ENCODE results near the gene DUSP8. TPM values are rescaled to one million over a fixed set of nuclear protein-coding genes. Genes with fewer than 3 reads are reported as not detected.
"Not testable (repeated sequence)": the region's sequence is repeated elsewhere in the genome, so short reads cannot be mapped to it uniquely, and the experiment has no call there.

DUSP8 gene
- total and polyA plus RNA-seq, 2 donors (not counting 1 experiment from before 2014, with no cell fraction given), result 4.3 to 7.2 TPM

DNA sequence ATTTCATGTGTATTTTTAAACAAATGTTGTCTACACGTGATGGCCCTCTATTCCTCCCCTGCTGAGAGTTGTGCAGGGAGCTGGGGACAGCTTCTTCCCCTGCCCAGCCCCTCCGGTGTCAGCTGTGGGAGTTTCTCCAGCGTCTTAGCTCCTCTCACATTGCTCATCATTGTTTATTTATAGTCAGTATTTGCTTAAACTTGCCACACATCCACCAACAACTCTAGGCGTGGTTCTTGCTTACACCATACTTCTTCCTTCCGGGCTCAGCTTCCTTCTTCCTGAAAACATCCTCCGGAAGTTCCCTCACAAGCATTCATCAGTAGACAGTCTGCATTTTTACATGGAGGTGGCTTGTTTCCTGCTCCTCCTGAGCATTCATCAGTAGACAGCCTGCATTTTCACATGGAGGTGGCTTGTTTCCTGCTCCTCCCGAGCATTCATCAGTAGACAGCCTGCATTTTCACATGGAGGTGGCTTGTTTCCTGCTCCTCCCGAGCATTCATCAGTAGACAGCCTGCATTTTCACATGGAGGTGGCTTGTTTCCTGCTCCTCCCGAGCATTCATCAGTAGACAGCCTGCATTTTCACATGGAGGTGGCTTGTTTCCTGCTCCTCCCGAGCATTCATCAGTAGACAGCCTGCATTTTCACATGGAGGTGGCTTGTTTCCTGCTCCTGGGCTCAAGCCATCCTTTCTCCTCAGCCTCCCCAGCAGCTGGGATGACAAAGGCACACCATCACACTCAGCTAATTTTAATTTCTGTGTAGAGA is 17.3 kb upstream of the DUSP8 start:
- CTCF ChIA-PET, result interaction anchor here (1.2 to 2.8 kb wide), 5 partner anchors 11 to 387 kb away, joined by 3 to 18 read pairs (median 7); no protein-coding TSS in a partner anchor
- peak overlapping the region; percentile 85 for H3K27ac Mint-ChIP-seq
- H3K4me1 ChIP-seq (ENCODE audit: control insufficient read depth in 2 of 2, insufficient read depth in 2 of 2, low read length in 2 of 2), result peaks cover 8 to 27% of the 10 kb centered on the region in 2 donors
- H3K27me3 ChIP-seq (replicated peaks in 1 of 4; ENCODE audit: control extremely low read depth in 1 of 4, control insufficient read depth in 3 of 4, insufficient read depth in 4 of 4, low read length in 3 of 4), result peaks cover 0 to 18% (median 1%) of the 10 kb centered on the region in 4 experiments
- WGBS (ENCODE audit: insufficient coverage), result 26% methylated on average over 2 of the region's 10 CpGs
- POLR2A ChIA-PET, result interaction anchor here (1.0 kb wide), 2 partner anchors 15 to 16 kb away, joined by 4 to 7 read pairs; no protein-coding TSS in a partner anchor
- H3K4me1 Mint-ChIP-seq, result peaks cover 19% of the 10 kb centered on the region
- H3K4me3 ChIP-seq (ENCODE audit: control extremely low read depth in 1 of 5, extremely low read depth in 1 of 5, insufficient read depth in 1 of 5, low read depth in 2 of 5, low read length in 4 of 5), result peak overlapping the region in 1 of 5 experiments; percentile 29
- H4K20me1 ChIP-seq (ENCODE audit: control insufficient read depth, insufficient read depth, low read length, poor library complexity, severe bottlenecking); H3K9me3 Mint-ChIP-seq (ENCODE audit: insufficient read depth); intact Hi-C loops (cut with micrococcal nuclease); H3K79me2 ChIP-seq (ENCODE audit: control insufficient read depth, insufficient read depth, low read length); H3K36me3 ChIP-seq (replicated peaks in 1 of 2; ENCODE audit: control extremely low read depth in 1 of 2, control insufficient read depth in 1 of 2, extremely low read depth in 1 of 2, insufficient read depth in 2 of 2, low read length in 1 of 2): not testable (repeated sequence)
- peaks cover 0 to 24% (median 0%) of the 10 kb centered on the region in 3 donors for H3K9me3 ChIP-seq (ENCODE audit: control extremely low read depth in 1 of 3, control insufficient read depth in 2 of 3, insufficient read depth in 1 of 3, low read length in 2 of 3)
- peaks cover 21% of the 10 kb centered on the region for H3K27me3 Mint-ChIP-seq
- peak overlapping the region; percentile 38 for H3K4me2 ChIP-seq (replicated peaks; ENCODE audit: low read depth, low read length, poor library complexity, severe bottlenecking)
- peak overlapping the region; percentile 9 for H3K9ac ChIP-seq (ENCODE audit: low read length)
- peak overlapping the region; percentile 48 for H2AFZ ChIP-seq (ENCODE audit: insufficient read depth, low read depth, low read length, poor library complexity, severe bottlenecking)
- H3K27ac ChIP-seq (ENCODE audit: low read length in 2 of 2), result peak overlapping the region in 1 of 2 donors; percentile 40
- H3K4me3 Mint-ChIP-seq, result peak overlapping the region; percentile 69
- ATAC-seq (ENCODE audit: low read depth) (peak; percentile 87), DNase-seq (peak; percentile 54)

DNA sequence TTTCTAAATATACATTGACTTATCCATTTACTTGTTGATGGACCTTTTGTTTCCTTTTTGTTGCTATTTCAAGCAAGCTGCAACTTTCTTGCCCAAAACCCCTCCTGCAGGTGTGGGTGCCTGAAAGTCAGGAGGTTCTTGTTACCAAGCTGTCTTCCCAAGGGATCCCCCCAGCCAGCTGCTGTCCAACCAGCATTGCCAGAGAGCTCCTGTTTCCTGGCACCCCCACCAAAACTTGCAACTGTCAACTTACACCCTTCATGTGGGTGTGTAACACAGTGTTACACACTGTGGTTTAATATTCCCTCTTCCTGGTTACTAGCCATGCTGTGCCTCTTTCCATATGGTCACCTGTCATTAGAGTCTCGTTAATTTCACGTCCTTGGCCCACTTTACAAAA is 14.6 kb upstream of the DUSP8 start:
- no peaks in the 10 kb centered on the region for H3K9me3 Mint-ChIP-seq (ENCODE audit: insufficient read depth)

DNA sequence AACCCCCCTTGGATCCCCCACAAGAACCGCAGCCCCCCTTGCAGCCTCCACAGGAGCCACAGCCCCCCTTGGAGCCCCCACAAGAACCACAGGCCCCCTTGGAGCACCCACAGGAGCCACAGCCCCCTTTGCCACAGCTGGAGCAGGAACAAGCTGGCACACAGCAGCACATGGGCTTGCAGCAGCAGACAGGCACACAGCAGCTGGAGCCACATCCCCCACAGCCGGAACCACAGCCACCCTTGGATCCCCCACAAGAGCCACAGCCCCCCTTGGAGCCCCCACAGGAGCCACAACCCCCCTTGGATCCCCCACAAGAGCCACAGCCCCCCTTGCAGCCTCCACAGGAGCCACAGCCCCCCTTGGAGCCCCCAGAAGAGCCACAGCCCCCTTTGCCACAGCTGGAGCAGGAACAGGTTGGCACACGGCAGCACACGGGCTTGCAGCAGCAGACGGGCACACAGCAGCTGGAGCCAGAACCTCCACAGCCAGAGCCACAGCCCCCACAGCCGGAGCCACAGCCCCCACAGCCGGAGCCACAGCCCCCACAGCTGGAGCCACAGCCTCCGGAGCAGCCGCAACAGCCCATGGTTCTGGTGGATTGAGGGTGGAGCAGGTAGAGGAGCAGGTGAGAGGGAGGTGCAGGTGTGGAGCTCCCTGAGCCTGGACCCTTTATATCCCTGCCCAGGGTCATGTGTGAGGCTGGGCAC is 12.7 kb upstream of the DUSP8 start, which contains the start of gene KRTAP5-1:
KRTAP5-1 (minus strand) TSS at position 623 of the 710 bp plus-strand sequence; CDS start at position 589, 34 bp downstream.
- H3K4me2 ChIP-seq (replicated peaks; ENCODE audit: low read depth, low read length, poor library complexity, severe bottlenecking); H3K4me3 ChIP-seq (ENCODE audit: control extremely low read depth in 1 of 5, extremely low read depth in 1 of 5, insufficient read depth in 1 of 5, low read depth in 2 of 5, low read length in 4 of 5); DNase-seq; H3K79me2 ChIP-seq (ENCODE audit: control insufficient read depth, insufficient read depth, low read length); H3K27ac Mint-ChIP-seq; H4K20me1 ChIP-seq (ENCODE audit: control insufficient read depth, insufficient read depth, low read length, poor library complexity, severe bottlenecking); ATAC-seq (ENCODE audit: low read depth); H3K27ac ChIP-seq (ENCODE audit: low read length in 2 of 2); H3K9ac ChIP-seq (ENCODE audit: low read length); H3K9me3 Mint-ChIP-seq (ENCODE audit: insufficient read depth); H3K36me3 ChIP-seq (replicated peaks in 1 of 2; ENCODE audit: control extremely low read depth in 1 of 2, control insufficient read depth in 1 of 2, extremely low read depth in 1 of 2, insufficient read depth in 2 of 2, low read length in 1 of 2); H3K4me3 Mint-ChIP-seq; intact Hi-C loops (cut with micrococcal nuclease); H2AFZ ChIP-seq (ENCODE audit: insufficient read depth, low read depth, low read length, poor library complexity, severe bottlenecking): not testable (repeated sequence)
- Histone ChIP-seq H3K4me1 (ENCODE audit: control insufficient read depth in 2 of 2, insufficient read depth in 2 of 2, low read length in 2 of 2) (peaks cover 8 to 32% of the 10 kb centered on the region in 2 donors), H3K27me3 (replicated peaks in 1 of 4; ENCODE audit: control extremely low read depth in 1 of 4, control insufficient read depth in 3 of 4, insufficient read depth in 4 of 4, low read length in 3 of 4) (peaks cover 0 to 24% (median 0%) of the 10 kb centered on the region in 4 experiments), H3K9me3 (ENCODE audit: control extremely low read depth in 1 of 3, control insufficient read depth in 2 of 3, insufficient read depth in 1 of 3, low read length in 2 of 3) (peaks cover 0 to 27% (median 1%) of the 10 kb centered on the region in 3 donors)
- Mint-ChIP-seq H3K27me3 (peaks cover 13% of the 10 kb centered on the region), H3K4me1 (peaks cover 23% of the 10 kb centered on the region)
- 8% methylated on average over 6 of the region's 9 CpGs for WGBS (ENCODE audit: insufficient coverage)
- ChIA-PET POLR2A (interaction anchor here (0.8 kb wide), 1 partner anchor 11 kb away, joined by 4 read pairs; no protein-coding TSS in a partner anchor), CTCF (interaction anchor here (2.6 kb wide), 1 partner anchor 10 kb away, joined by 16 read pairs; no protein-coding TSS in a partner anchor)

More for the DNA sequence above, 14.6 kb upstream of the DUSP8 start:
- H3K27ac ChIP-seq (ENCODE audit: low read length in 2 of 2), result no peak overlapping the region
- no peak overlapping the region for H3K4me3 ChIP-seq (ENCODE audit: control extremely low read depth in 1 of 5, extremely low read depth in 1 of 5, insufficient read depth in 1 of 5, low read depth in 2 of 5, low read length in 4 of 5)
- no CpG with 5 or more reads among the region's 2 CpGs for WGBS (ENCODE audit: insufficient coverage)
- DNase-seq (no peak), ATAC-seq (ENCODE audit: low read depth) (no peak)
- H3K9ac ChIP-seq (ENCODE audit: low read length), result no peak overlapping the region
- POLR2A ChIA-PET, result no interaction called here
- no peak overlapping the region for H2AFZ ChIP-seq (ENCODE audit: insufficient read depth, low read depth, low read length, poor library complexity, severe bottlenecking)
- TF ChIP-seq, protein P1, sequence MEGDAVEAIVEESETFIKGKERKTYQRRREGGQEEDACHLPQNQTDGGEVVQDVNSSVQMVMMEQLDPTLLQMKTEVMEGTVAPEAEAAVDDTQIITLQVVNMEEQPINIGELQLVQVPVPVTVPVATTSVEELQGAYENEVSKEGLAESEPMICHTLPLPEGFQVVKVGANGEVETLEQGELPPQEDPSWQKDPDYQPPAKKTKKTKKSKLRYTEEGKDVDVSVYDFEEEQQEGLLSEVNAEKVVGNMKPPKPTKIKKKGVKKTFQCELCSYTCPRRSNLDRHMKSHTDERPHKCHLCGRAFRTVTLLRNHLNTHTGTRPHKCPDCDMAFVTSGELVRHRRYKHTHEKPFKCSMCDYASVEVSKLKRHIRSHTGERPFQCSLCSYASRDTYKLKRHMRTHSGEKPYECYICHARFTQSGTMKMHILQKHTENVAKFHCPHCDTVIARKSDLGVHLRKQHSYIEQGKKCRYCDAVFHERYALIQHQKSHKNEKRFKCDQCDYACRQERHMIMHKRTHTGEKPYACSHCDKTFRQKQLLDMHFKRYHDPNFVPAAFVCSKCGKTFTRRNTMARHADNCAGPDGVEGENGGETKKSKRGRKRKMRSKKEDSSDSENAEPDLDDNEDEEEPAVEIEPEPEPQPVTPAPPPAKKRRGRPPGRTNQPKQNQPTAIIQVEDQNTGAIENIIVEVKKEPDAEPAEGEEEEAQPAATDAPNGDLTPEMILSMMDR (IDR thresholded peaks at IDR 0.05), result no peak
- no peak for TF ChIP-seq EZH2 (IDR thresholded peaks at IDR 0.05; ENCODE audit: borderline replicate concordance, insufficient read depth, low read depth, low read length, poor library complexity, severe bottlenecking)
- H3K4me3 Mint-ChIP-seq, result no peak overlapping the region
- peaks cover 25% of the 10 kb centered on the region for H3K4me1 Mint-ChIP-seq
- no peaks in the 10 kb centered on the region for H3K36me3 ChIP-seq (replicated peaks in 1 of 2; ENCODE audit: control extremely low read depth in 1 of 2, control insufficient read depth in 1 of 2, extremely low read depth in 1 of 2, insufficient read depth in 2 of 2, low read length in 1 of 2)
- H3K27ac Mint-ChIP-seq, result peak overlapping the region; percentile 59
- intact Hi-C loops (cut with micrococcal nuclease), result no loop called here
- H3K9me3 ChIP-seq (ENCODE audit: control extremely low read depth in 1 of 3, control insufficient read depth in 2 of 3, insufficient read depth in 1 of 3, low read length in 2 of 3), result peaks cover 0 to 30% (median 0%) of the 10 kb centered on the region in 3 donors
- CTCF ChIA-PET, result interaction anchor here (2.6 kb wide), 1 partner anchor 12 kb away, joined by 16 read pairs; no protein-coding TSS in a partner anchor
- H3K4me1 ChIP-seq (ENCODE audit: control insufficient read depth in 2 of 2, insufficient read depth in 2 of 2, low read length in 2 of 2), result peaks cover 8 to 34% of the 10 kb centered on the region in 2 donors
- no peak overlapping the region for H3K4me2 ChIP-seq (replicated peaks; ENCODE audit: low read depth, low read length, poor library complexity, severe bottlenecking)
- no peaks in the 10 kb centered on the region for H3K79me2 ChIP-seq (ENCODE audit: control insufficient read depth, insufficient read depth, low read length)
- peaks cover 17% of the 10 kb centered on the region for H3K27me3 Mint-ChIP-seq
- H3K27me3 ChIP-seq (replicated peaks in 1 of 4; ENCODE audit: control extremely low read depth in 1 of 4, control insufficient read depth in 3 of 4, insufficient read depth in 4 of 4, low read length in 3 of 4), result peaks cover 0 to 28% (median 1%) of the 10 kb centered on the region in 4 experiments
- no peaks in the 10 kb centered on the region for H4K20me1 ChIP-seq (ENCODE audit: control insufficient read depth, insufficient read depth, low read length, poor library complexity, severe bottlenecking)

All from B cell (primary cell).